OCI-LY1 (cell line): ENCODE data around the gene TLR4.

Source experiments
- H2AFZ ChIP-seq: fragments of 200-600 bp; sonication (generic), shearing (Covaris generic); 2 replicates; pipeline ENCODE4 v1.6.0; 2014; ENCODE audit warnings: antibody characterized with exemption, mild to moderate bottlenecking, low read length
- H3F3A ChIP-seq: fragments of 200-600 bp; sonication (generic), shearing (Covaris generic); 2 replicates; pipeline ENCODE4 v1.6.0; 2014; ENCODE audit warnings: mild to moderate bottlenecking, antibody characterized with exemption, low read length, moderate library complexity; ENCODE audit not compliant: insufficient read depth
- H3K27ac ChIP-seq: fragments of 200-600 bp; sonication (generic); 2 replicates; pipeline ENCODE4 v1.5.1; 2014; ENCODE audit warnings: low read length, mixed run types, mild to moderate bottlenecking, low read depth; ENCODE audit not compliant: poor library complexity, severe bottlenecking
- H3K27me3 ChIP-seq: fragments of 200-600 bp; sonication (generic); 2 replicates; pipeline ENCODE4 v1.6.0; 2014; ENCODE audit warnings: antibody characterized with exemption, mild to moderate bottlenecking, low read length, moderate library complexity; ENCODE audit not compliant: insufficient read depth
- H3K36me3 ChIP-seq: fragments of 200-600 bp; sonication (generic); 2 replicates; pipeline ENCODE4 v1.6.1; 2014; ENCODE audit warnings: mild to moderate bottlenecking, antibody characterized with exemption, low read length, moderate library complexity, mixed read lengths; ENCODE audit not compliant: insufficient read depth
- H3K4me1 ChIP-seq: fragments of 200-600 bp; sonication (generic); 2 replicates; pipeline ENCODE4 v1.5.1; 2014; ENCODE audit warnings: mild to moderate bottlenecking, low read length, moderate library complexity; ENCODE audit not compliant: insufficient read depth, severe bottlenecking
- H3K4me2 ChIP-seq: fragments of 200-600 bp; sonication (generic), shearing (Covaris generic); 2 replicates; pipeline ENCODE4 v1.6.1; 2014; ENCODE audit warnings: low read length
- H3K4me3 ChIP-seq: fragments of 200-600 bp; sonication (generic); 2 replicates; pipeline ENCODE4 v1.5.1; 2014; ENCODE audit warnings: low read length, low read depth, mild to moderate bottlenecking, mixed read lengths; ENCODE audit not compliant: poor library complexity, severe bottlenecking
- H3K79me2 ChIP-seq: fragments of 200-600 bp; shearing (Covaris generic); 2 replicates; pipeline ENCODE4 v1.6.1; 2016; ENCODE audit warnings: mixed run types, low read length, mixed read lengths; ENCODE audit not compliant: insufficient read depth
- H3K9ac ChIP-seq: fragments of 200-600 bp; sonication (generic), shearing (Covaris generic); 2 replicates; pipeline ENCODE4 v1.6.1; 2014; ENCODE audit warnings: mild to moderate bottlenecking, low read length, mixed read lengths
- H3K9me2 ChIP-seq: fragments of 200-600 bp; sonication (generic), shearing (Covaris generic); 2 replicates; pipeline ENCODE4 v1.6.1; 2014; ENCODE audit warnings: low read depth, mild to moderate bottlenecking, low read length, mixed read lengths
- H3K9me3 ChIP-seq: fragments of 200-600 bp; shearing (Covaris generic); 2 replicates; pipeline ENCODE4 v1.6.1; 2014; ENCODE audit warnings: low read length, mixed read lengths
- H4K20me1 ChIP-seq: fragments of 200-600 bp; sonication (generic), shearing (Covaris generic); 2 replicates; pipeline ENCODE4 v1.6.0; 2016; ENCODE audit warnings: mild to moderate bottlenecking, low read length; ENCODE audit not compliant: insufficient read depth
- EZH2 ChIP-seq: fragments of 200-600 bp; sonication (generic), shearing (Covaris generic); IDR thresholded peaks from 2 replicates; pipeline ENCODE4 v1.8.0; 2017; ENCODE audit warnings: borderline replicate concordance, mixed run types, mild to moderate bottlenecking, antibody characterized with exemption, low read length, moderate library complexity, mixed read lengths
- TF ChIP-seq, protein P1 (sequence below): fragments of 200-600 bp; sonication (generic), shearing (Covaris generic); IDR thresholded peaks from 2 replicates; pipeline ENCODE4 v1.5.1; 2017; ENCODE audit warnings: mild to moderate bottlenecking, antibody characterized with exemption, low read length, moderate library complexity, mixed read lengths

The TLR4 gene

DNA sequence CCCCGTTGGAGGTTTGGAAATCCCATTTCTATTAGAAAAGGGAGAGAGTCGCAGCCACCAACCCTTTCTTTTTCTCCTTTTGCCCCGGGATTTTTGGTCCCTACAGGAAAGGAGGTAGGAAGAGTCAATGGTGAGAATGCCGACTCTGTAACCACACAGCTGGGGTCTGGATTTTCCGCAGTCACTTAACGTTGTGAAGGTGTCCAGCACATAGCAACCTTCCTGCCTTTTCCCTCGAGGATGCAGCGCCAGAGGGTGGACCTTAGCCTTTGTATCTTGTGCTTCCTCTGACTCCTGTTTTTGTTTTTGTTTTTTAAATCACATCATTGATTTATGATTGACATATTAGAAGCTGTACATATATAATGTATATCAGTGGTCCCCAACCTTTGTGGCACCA, 41.4 kb downstream of the TLR4 start:
- Histone ChIP-seq H3K27ac (no peak overlapping the region), H3K4me2 (no peak overlapping the region)

DNA sequence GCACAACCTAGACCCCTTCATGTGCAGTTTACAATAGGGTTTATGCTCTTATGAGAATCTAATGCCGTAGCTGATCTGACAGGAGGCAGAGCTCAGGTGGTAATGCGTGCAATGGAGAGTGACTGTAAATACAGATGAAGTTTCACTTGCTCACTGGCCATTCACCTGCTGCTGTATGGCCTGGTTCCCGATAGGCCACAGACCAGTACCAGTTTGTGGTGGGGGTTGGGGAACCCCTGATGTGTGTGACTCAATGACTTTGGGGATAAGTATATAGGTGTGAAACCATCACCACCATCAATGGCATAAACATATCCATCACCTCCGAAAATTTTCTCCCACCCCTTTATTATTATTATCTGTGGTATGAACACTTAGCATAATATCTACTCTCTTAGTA, 42.1 kb downstream of the TLR4 start:
- no peaks in the 10 kb centered on the region for H3K4me1 ChIP-seq
- no peaks in the 10 kb centered on the region for H3F3A ChIP-seq
- no peaks in the 10 kb centered on the region for H3K9me2 ChIP-seq
- H3K36me3 ChIP-seq: no peaks in the 10 kb centered on the region
- H3K9me3 ChIP-seq: no peaks in the 10 kb centered on the region
- H4K20me1 ChIP-seq: no peaks in the 10 kb centered on the region
- no peaks in the 10 kb centered on the region for H3K79me2 ChIP-seq
- TF ChIP-seq, protein P1, sequence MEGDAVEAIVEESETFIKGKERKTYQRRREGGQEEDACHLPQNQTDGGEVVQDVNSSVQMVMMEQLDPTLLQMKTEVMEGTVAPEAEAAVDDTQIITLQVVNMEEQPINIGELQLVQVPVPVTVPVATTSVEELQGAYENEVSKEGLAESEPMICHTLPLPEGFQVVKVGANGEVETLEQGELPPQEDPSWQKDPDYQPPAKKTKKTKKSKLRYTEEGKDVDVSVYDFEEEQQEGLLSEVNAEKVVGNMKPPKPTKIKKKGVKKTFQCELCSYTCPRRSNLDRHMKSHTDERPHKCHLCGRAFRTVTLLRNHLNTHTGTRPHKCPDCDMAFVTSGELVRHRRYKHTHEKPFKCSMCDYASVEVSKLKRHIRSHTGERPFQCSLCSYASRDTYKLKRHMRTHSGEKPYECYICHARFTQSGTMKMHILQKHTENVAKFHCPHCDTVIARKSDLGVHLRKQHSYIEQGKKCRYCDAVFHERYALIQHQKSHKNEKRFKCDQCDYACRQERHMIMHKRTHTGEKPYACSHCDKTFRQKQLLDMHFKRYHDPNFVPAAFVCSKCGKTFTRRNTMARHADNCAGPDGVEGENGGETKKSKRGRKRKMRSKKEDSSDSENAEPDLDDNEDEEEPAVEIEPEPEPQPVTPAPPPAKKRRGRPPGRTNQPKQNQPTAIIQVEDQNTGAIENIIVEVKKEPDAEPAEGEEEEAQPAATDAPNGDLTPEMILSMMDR: no peak
- TF ChIP-seq EZH2: no peak
- no peak overlapping the region for H3K4me2 ChIP-seq
- no peak overlapping the region for H3K4me3 ChIP-seq
- no peak overlapping the region for H3K27ac ChIP-seq
- no peaks in the 10 kb centered on the region for H3K27me3 ChIP-seq
- no peak overlapping the region for H2AFZ ChIP-seq
- H3K9ac ChIP-seq: no peak overlapping the region

More for the DNA sequence above, 41.4 kb downstream of the TLR4 start:
- H3K36me3 ChIP-seq: no peaks in the 10 kb centered on the region
- no peak overlapping the region for H3K4me3 ChIP-seq
- H3F3A ChIP-seq: no peaks in the 10 kb centered on the region
- no peaks in the 10 kb centered on the region for H3K9me2 ChIP-seq
- H4K20me1 ChIP-seq: no peaks in the 10 kb centered on the region
- no peak overlapping the region for H3K9ac ChIP-seq
- H3K4me1 ChIP-seq: no peaks in the 10 kb centered on the region
- H2AFZ ChIP-seq: no peak overlapping the region
- TF ChIP-seq, protein P1: no peak
- no peak for TF ChIP-seq EZH2
- no peaks in the 10 kb centered on the region for H3K79me2 ChIP-seq
- no peaks in the 10 kb centered on the region for H3K27me3 ChIP-seq
- H3K9me3 ChIP-seq: no peaks in the 10 kb centered on the region

DNA sequence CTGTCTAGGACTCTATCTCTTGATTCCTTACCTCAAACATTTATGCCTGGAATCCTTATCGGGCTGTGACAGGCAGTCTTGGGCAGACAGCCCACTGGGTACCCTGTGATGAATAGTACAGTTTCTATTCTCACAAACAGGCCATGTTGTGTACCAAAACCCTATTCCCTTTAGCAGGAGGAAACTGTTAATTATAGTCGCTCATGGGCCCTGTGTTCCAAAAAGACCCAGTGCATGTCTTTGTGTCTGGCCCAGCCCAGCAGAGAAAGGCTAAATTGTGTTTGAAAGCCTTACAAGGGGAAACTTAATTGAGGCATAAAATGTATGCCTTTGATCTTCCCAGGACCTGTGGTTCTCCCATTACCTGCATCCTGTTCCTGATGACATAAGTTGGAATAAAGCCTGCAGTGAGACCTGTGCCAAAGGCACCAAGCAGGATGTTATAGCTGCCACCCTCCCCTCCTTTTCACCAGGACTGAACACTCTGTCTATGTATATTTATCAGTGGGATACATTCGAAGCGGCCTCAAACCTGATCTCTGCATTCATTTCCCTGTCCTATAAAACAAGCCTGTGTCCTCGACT, 43.3 kb downstream of the TLR4 start:
- Histone ChIP-seq H3K79me2 (no peaks in the 10 kb centered on the region), H3K9me2 (no peaks in the 10 kb centered on the region), H3K4me3 (no peak overlapping the region), H3K9me3 (no peaks in the 10 kb centered on the region), H3K4me2 (no peak overlapping the region), H3F3A (no peaks in the 10 kb centered on the region), H4K20me1 (no peaks in the 10 kb centered on the region), H3K9ac (no peak overlapping the region), H2AFZ (no peak overlapping the region), H3K36me3 (no peaks in the 10 kb centered on the region), H3K27me3 (no peaks in the 10 kb centered on the region), H3K4me1 (no peaks in the 10 kb centered on the region), H3K27ac (no peak overlapping the region)
- TF ChIP-seq, protein P1: no peak
- TF ChIP-seq EZH2: no peak
